Ovary (tissue), 3 donors: ENCODE measurements around the gene MDM2.

Experiments
- POLR2A ChIP-seq: fragments of 450-650 bp; IDR thresholded peaks from one replicate; pipeline ENCODE4 v1.6.1; 2017; ENCODE audit warnings: antibody characterized with exemption, mild to moderate bottlenecking, moderate library complexity
- TF ChIP-seq, protein P1 (sequence below), 3 donors: fragments of 450-650 bp in 2 of 3; fragments of 200-600 bp in 1 of 3; IDR thresholded peaks; one replicate each; pipeline versions ENCODE4 v1.5.1 to v1.8.0; 2016 to 2022; ENCODE audit warnings: antibody characterized with exemption in 3 of 3, mild to moderate bottlenecking in 1 of 3
- donor health status: DM: no; HTN: no; CAD: no.

DNA sequence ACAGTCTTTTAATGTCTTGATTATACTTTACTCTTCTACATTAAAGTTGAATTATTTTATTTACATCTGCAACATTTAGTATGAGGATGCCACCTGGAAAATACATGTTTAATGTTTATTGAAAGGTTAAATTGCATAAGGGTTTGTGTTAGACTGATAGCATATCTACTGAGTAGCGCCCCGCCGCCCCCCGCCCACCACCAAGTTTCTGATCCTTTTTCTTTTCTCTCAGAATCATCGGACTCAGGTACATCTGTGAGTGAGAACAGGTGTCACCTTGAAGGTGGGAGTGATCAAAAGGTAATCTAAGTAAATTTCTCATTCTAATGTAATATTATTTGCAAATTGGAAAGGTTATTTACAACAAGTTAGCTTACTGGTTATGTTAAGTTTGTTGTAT, 16.2 kb downstream of the MDM2 start:
- TF ChIP-seq POLR2A = no peak
- TF ChIP-seq, protein P1, sequence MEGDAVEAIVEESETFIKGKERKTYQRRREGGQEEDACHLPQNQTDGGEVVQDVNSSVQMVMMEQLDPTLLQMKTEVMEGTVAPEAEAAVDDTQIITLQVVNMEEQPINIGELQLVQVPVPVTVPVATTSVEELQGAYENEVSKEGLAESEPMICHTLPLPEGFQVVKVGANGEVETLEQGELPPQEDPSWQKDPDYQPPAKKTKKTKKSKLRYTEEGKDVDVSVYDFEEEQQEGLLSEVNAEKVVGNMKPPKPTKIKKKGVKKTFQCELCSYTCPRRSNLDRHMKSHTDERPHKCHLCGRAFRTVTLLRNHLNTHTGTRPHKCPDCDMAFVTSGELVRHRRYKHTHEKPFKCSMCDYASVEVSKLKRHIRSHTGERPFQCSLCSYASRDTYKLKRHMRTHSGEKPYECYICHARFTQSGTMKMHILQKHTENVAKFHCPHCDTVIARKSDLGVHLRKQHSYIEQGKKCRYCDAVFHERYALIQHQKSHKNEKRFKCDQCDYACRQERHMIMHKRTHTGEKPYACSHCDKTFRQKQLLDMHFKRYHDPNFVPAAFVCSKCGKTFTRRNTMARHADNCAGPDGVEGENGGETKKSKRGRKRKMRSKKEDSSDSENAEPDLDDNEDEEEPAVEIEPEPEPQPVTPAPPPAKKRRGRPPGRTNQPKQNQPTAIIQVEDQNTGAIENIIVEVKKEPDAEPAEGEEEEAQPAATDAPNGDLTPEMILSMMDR (IDR thresholded peaks at IDR 0.05) = no peak
